Ovary (tissue), 3 donors: ENCODE results near the gene C1QC.

ENCODE experiments used
- CTCF ChIP-seq, 3 donors: fragments of 450-650 bp in 2 of 3; fragments of 200-600 bp in 1 of 3; IDR thresholded peaks; one replicate each; pipeline versions ENCODE4 v1.5.1 to v1.8.0; 2016 to 2022; ENCODE audit warnings: antibody characterized with exemption in 3 of 3, mild to moderate bottlenecking in 1 of 3
- EP300 ChIP-seq: sonication (generic); formaldehyde crosslinking; IDR thresholded peaks from one replicate; pipeline ENCODE4 v1.6.1; 2017; ENCODE audit warnings: antibody characterized with exemption
- POLR2A ChIP-seq: fragments of 450-650 bp; IDR thresholded peaks from one replicate; pipeline ENCODE4 v1.6.1; 2017; ENCODE audit warnings: antibody characterized with exemption, mild to moderate bottlenecking, moderate library complexity
- donor health status: DM: no; HTN: no; CAD: no.

- no peak for TF ChIP-seq POLR2A
- no peak for TF ChIP-seq CTCF (IDR thresholded peaks at IDR 0.05)
- no peak for TF ChIP-seq EP300
Observed at GRCh38 chr1:22689505-22689904, 46.1 kb downstream of the C1QC start.
